ENCODE measurements around the gene OPRL1. TPM values are rescaled to one million over a fixed set of nuclear protein-coding genes. Genes with fewer than 3 reads are reported as not detected.

OPRL1 gene
- total RNA-seq, 2 donors from 2014 or later = 1.5 to 2.9 TPM

GRCh38 chr20:64139199-64140060, 59.5 kb downstream of the OPRL1 start:
- Histone ChIP-seq H3K4me1 (replicated peaks) (no peaks in the 10 kb centered on the region), H3K27ac (no peak overlapping the region), H3K27me3 (replicated peaks; ENCODE audit: insufficient read depth) (no peaks in the 10 kb centered on the region), H3K4me3 (no peak overlapping the region), H3K36me3 (no peaks in the 10 kb centered on the region), H3K9me3 (no peaks in the 10 kb centered on the region)
- TF ChIP-seq POLR2A (IDR thresholded peaks at IDR 0.05) (no peak), CTCF (IDR thresholded peaks at IDR 0.05) (no peak), POLR2AphosphoS5 (IDR thresholded peaks at IDR 0.05) (no peak)
- no peak for DNase-seq (ENCODE audit: low spot score)
- 89% methylated on average over 20 of the region's 21 CpGs for WGBS
- intact Hi-C loops (cut with DNase I) = no loop called here

GRCh38 chr20:64140061-64140931, 60.4 kb downstream of the OPRL1 start:
- intact Hi-C loops (cut with DNase I) = no loop called here
- DNase-seq (ENCODE audit: low spot score) = no peak
- no peaks in the 10 kb centered on the region for H3K27me3 ChIP-seq (replicated peaks; ENCODE audit: insufficient read depth)
- no peaks in the 10 kb centered on the region for H3K4me1 ChIP-seq (replicated peaks)
- H3K9me3 ChIP-seq = no peaks in the 10 kb centered on the region
- WGBS = 85% methylated on average over 13 of the region's 13 CpGs
- H3K27ac ChIP-seq = no peak overlapping the region
- no peaks in the 10 kb centered on the region for H3K36me3 ChIP-seq
- TF ChIP-seq CTCF (IDR thresholded peaks at IDR 0.05) = no peak
- no peak for TF ChIP-seq POLR2AphosphoS5 (IDR thresholded peaks at IDR 0.05)
- TF ChIP-seq POLR2A (IDR thresholded peaks at IDR 0.05) = no peak
- H3K4me3 ChIP-seq = no peak overlapping the region

- Histone ChIP-seq H3K9me3 (no peaks in the 10 kb centered on the region), H3K27me3 (replicated peaks; ENCODE audit: insufficient read depth) (no peaks in the 10 kb centered on the region), H3K36me3 (no peaks in the 10 kb centered on the region), H3K4me1 (replicated peaks) (no peaks in the 10 kb centered on the region), H3K27ac (no peak overlapping the region), H3K4me3 (no peak overlapping the region)
- no peak for DNase-seq (ENCODE audit: low spot score)
- 76% methylated on average over 10 of the region's 10 CpGs for WGBS
- TF ChIP-seq CTCF (IDR thresholded peaks at IDR 0.05) = no peak
- TF ChIP-seq POLR2A (IDR thresholded peaks at IDR 0.05) = no peak
- TF ChIP-seq POLR2AphosphoS5 (IDR thresholded peaks at IDR 0.05) = no peak
- intact Hi-C loops (cut with DNase I) = no loop called here
Measured at GRCh38 chr20:64140956-64141355, 61.1 kb downstream of the OPRL1 start.

- H3K27ac ChIP-seq = no peak overlapping the region
- no peak overlapping the region for H3K4me3 ChIP-seq
- DNase-seq (ENCODE audit: low spot score) = no peak
- H3K9me3 ChIP-seq = no peaks in the 10 kb centered on the region
- no peaks in the 10 kb centered on the region for H3K4me1 ChIP-seq (replicated peaks)
- H3K27me3 ChIP-seq (replicated peaks; ENCODE audit: insufficient read depth) = no peaks in the 10 kb centered on the region
- WGBS = 13% methylated on average over 9 of the region's 9 CpGs
- TF ChIP-seq CTCF (IDR thresholded peaks at IDR 0.05) (no peak), POLR2AphosphoS5 (IDR thresholded peaks at IDR 0.05) (no peak), POLR2A (IDR thresholded peaks at IDR 0.05) (no peak)
- no peaks in the 10 kb centered on the region for H3K36me3 ChIP-seq
- intact Hi-C loops (cut with DNase I) = no loop called here
Measured at GRCh38 chr20:64142590-64142989, 62.7 kb downstream of the OPRL1 start.
